Upper lobe of left lung (tissue), 6 donors: ENCODE results near the gene TSPAN11. TPM values are rescaled to one million over a fixed set of nuclear protein-coding genes. Genes with fewer than 3 reads are reported as not detected.

Source experiments
- ATAC-seq, 2 donors: fragments of 200-7000 bp; cut with Tn5 transposase; one replicate each; pipeline ENCODE4 v1.9.1; 2022; ENCODE audit warnings: mild to moderate bottlenecking in 2 of 2, moderate library complexity in 2 of 2; ENCODE audit not compliant: low FRiP score in 2 of 2
- DNase-seq, 2 donors: peaks; one replicate each; pipeline ENCODE4 v3.0.0-alpha.2; 2019 to 2020
- H3K27ac ChIP-seq, 4 donors: fragments of 200-600 bp; sonication (generic); one replicate each; pipeline ENCODE4 v1.5.1; 2016 to 2019
- H3K27me3 ChIP-seq, 4 donors: fragments of 200-600 bp; sonication (generic); one replicate each; pipeline ENCODE4 v1.5.1; 2017 to 2019
- H3K36me3 ChIP-seq, 4 donors: fragments of 200-600 bp; sonication (generic); one replicate each; pipeline ENCODE4 v1.5.1; 2016 to 2019
- H3K4me1 ChIP-seq, 4 donors: fragments of 200-600 bp; sonication (generic); one replicate each; pipeline ENCODE4 v1.5.1; 2018 to 2019
- H3K4me3 ChIP-seq, 4 donors: fragments of 200-600 bp; sonication (generic); one replicate each; pipeline ENCODE4 v1.5.1; 2017 to 2019; ENCODE audit warnings: mild to moderate bottlenecking in 2 of 4, moderate library complexity in 1 of 4
- H3K9me3 ChIP-seq, 4 donors: fragments of 200-600 bp; sonication (generic); one replicate each; pipeline ENCODE4 v1.5.1; 2018 to 2019
- EP300 ChIP-seq, 4 donors: sonication (generic); formaldehyde crosslinking; IDR thresholded peaks; one replicate each; pipeline ENCODE4 v1.5.1; 2017; ENCODE audit warnings: antibody characterized with exemption in 4 of 4, control low read depth in 2 of 4
- POLR2A ChIP-seq, 4 donors: fragments of 450-650 bp; IDR thresholded peaks; one replicate each; pipeline ENCODE4 v1.5.1; 2016 to 2017; ENCODE audit warnings: antibody characterized with exemption in 4 of 4, mild to moderate bottlenecking in 2 of 4
- POLR2AphosphoS5 ChIP-seq, 2 donors: sonication (generic); formaldehyde crosslinking; IDR thresholded peaks; one replicate each; pipeline ENCODE4 v1.5.1; 2017; ENCODE audit warnings: antibody characterized with exemption in 2 of 2
- WGBS, 2 donors: methylation state at CpG; one replicate each; pipeline ENCODE4 v1.1.5; 2017 to 2018; 5-methylcytosine and 5-hydroxymethylcytosine counted together
- total RNA-seq, 6 donors: library from RNA; depleted of rRNA in 4 of 6; stranded (reverse); fragments of >200 nt in 4 of 6; gene quantifications; one replicate each; pipeline versions ENCODE4 v1.1.0 to v1.2.1, GENCODE V29; 2016 to 2021
- TF ChIP-seq, protein P1 (sequence below), 6 experiments: fragments of 450-650 bp in 4 of 6; fragments of 200-600 bp in 2 of 6; sonication (generic) in 2 of 6; IDR thresholded peaks; one replicate each; pipeline ENCODE4 v1.5.1; 2016 to 2019; ENCODE audit warnings: antibody characterized with exemption in 6 of 6
- donor health status: DM: no; HTN: no; CAD: no; lungs with moderate emphysema.
- donor health status: DM: no; HTN: yes; CAD: no; lungs with severe emphysema.

Gene TSPAN11
- total RNA-seq, 6 donors from 2014 or later: 1.0 to 9.7 (median 3.5) TPM

DNA sequence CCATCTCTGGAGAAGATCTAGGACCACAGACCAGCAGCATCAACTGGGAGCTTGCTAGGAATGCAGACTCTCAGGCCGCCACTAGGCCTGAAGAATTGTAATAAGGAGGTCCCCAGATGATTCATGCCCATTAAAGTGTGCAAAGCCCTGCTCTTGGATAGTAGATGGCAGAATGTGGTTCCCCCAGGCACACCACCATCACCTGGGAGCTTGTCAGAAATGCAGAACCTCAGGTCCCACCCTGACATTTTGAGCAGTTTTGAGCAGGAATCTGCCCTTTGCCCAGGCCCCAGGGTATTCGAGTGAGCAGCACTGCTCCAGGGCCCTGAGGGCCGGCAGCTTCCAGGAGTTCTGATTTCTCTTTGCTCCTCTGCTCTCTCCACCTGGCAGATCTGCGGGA is 64.9 kb downstream of the TSPAN11 start:
- H3K27me3 ChIP-seq: no peaks in the 10 kb centered on the region
- H3K4me1 ChIP-seq: peaks cover 0 to 5% (median 4%) of the 10 kb centered on the region in 4 donors
- H3K9me3 ChIP-seq: no peaks in the 10 kb centered on the region
- no peak for DNase-seq
- no peak overlapping the region for H3K4me3 ChIP-seq
- 91 to 100% methylated on average over 4 of the region's 4 CpGs for WGBS, 2 donors
- H3K36me3 ChIP-seq: no peaks in the 10 kb centered on the region
- TF ChIP-seq POLR2AphosphoS5 (IDR thresholded peaks at IDR 0.05) (no peak), EP300 (IDR thresholded peaks at IDR 0.05) (no peak), POLR2A (IDR thresholded peaks at IDR 0.05) (no peak)
- TF ChIP-seq, protein P1, sequence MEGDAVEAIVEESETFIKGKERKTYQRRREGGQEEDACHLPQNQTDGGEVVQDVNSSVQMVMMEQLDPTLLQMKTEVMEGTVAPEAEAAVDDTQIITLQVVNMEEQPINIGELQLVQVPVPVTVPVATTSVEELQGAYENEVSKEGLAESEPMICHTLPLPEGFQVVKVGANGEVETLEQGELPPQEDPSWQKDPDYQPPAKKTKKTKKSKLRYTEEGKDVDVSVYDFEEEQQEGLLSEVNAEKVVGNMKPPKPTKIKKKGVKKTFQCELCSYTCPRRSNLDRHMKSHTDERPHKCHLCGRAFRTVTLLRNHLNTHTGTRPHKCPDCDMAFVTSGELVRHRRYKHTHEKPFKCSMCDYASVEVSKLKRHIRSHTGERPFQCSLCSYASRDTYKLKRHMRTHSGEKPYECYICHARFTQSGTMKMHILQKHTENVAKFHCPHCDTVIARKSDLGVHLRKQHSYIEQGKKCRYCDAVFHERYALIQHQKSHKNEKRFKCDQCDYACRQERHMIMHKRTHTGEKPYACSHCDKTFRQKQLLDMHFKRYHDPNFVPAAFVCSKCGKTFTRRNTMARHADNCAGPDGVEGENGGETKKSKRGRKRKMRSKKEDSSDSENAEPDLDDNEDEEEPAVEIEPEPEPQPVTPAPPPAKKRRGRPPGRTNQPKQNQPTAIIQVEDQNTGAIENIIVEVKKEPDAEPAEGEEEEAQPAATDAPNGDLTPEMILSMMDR (IDR thresholded peaks at IDR 0.05): no peak
- ATAC-seq: no peak
- no peak overlapping the region for H3K27ac ChIP-seq

DNA sequence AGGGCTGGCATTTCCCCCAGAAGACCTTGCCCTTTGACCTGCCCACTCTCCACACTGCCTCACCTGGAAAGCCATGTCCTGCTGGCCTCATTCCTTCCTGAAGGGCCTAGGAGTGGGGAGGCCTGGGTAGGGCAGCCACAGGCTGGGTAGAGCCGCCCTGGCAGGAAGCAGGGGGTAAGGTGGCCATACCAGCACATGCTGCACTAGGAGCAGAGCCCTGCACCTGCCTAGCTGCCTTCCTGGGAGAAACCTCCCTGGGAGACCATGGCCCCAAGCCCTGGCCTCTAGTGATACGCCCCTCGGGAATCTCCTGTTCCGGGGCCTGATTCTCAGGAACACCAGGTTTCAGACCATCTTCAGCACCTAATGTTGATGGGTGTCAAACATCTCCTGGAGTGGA is 65.8 kb downstream of the TSPAN11 start:
- TF ChIP-seq EP300 (IDR thresholded peaks at IDR 0.05) (no peak), POLR2AphosphoS5 (IDR thresholded peaks at IDR 0.05) (no peak), POLR2A (IDR thresholded peaks at IDR 0.05) (no peak)
- TF ChIP-seq, protein P1 (IDR thresholded peaks at IDR 0.05): no peak
- Histone ChIP-seq H3K4me1 (peaks cover 0 to 5% (median 4%) of the 10 kb centered on the region in 4 donors), H3K4me3 (no peak overlapping the region), H3K9me3 (no peaks in the 10 kb centered on the region), H3K27ac (no peak overlapping the region), H3K36me3 (no peaks in the 10 kb centered on the region), H3K27me3 (no peaks in the 10 kb centered on the region)
- ATAC-seq (no peak), DNase-seq (no peak)
- WGBS, 2 donors: 94% methylated on average over 4 of the region's 4 CpGs; no CpG with 5 or more reads in 1 of the 2 donors

DNA sequence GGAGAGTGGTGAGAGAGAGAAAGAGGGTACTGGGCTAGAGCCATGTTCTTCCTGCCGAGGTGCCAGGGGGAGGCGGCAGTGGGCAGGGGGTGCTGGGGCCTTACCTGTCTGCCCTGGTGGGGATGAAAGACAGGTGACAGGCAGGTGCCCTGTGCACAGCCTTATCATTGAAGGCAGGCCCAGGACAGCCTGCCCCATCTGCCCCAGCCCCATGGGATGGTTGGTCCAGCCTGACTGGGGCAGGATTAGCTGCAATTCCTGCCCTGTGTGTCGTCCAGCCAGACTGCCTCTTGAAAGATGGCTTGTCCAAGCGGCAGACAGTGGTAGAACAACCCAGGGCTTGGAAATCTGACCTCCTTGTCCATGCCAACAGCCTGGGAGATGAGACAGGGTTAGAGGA is 67.2 kb downstream of the TSPAN11 start:
- WGBS, 2 donors: 86 to 95% methylated on average over 2 to 4 of the region's 4 CpGs
- no peak for DNase-seq
- Histone ChIP-seq H3K4me3 (no peak overlapping the region), H3K27ac (no peak overlapping the region), H3K4me1 (peaks cover 0 to 5% (median 4%) of the 10 kb centered on the region in 4 donors), H3K27me3 (no peaks in the 10 kb centered on the region), H3K36me3 (no peaks in the 10 kb centered on the region), H3K9me3 (no peaks in the 10 kb centered on the region)
- ATAC-seq: no peak
- TF ChIP-seq, protein P1 (IDR thresholded peaks at IDR 0.05): no peak
- TF ChIP-seq POLR2A (IDR thresholded peaks at IDR 0.05) (no peak), POLR2AphosphoS5 (IDR thresholded peaks at IDR 0.05) (no peak), EP300 (IDR thresholded peaks at IDR 0.05) (no peak)

DNA sequence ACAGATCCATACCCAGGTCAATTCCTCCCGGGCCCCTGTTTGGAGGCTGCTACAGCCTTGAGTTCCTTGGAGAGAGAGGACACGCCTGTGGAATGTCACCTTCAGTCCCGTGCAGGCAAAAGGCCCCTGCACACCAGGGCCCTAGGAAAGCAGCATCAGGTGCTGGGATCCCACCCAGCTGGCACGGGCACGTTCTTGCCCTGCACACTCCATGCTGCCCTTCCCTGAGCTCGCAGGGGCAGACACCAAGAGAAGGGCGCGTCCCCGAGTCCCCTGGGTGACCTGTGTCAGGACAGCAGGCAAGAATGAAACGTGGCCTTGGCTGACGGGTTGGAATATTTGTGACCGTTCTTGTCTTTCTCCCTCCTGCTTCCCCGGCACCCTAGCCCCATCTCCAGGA is 67.7 kb downstream of the TSPAN11 start:
- H3K27ac ChIP-seq: no peak overlapping the region
- no peak for TF ChIP-seq POLR2A (IDR thresholded peaks at IDR 0.05)
- TF ChIP-seq, protein P1 (IDR thresholded peaks at IDR 0.05): no peak
- no peak for TF ChIP-seq POLR2AphosphoS5 (IDR thresholded peaks at IDR 0.05)
- no peak for TF ChIP-seq EP300 (IDR thresholded peaks at IDR 0.05)
- no peaks in the 10 kb centered on the region for H3K36me3 ChIP-seq
- no peaks in the 10 kb centered on the region for H3K9me3 ChIP-seq
- no peaks in the 10 kb centered on the region for H3K27me3 ChIP-seq
- DNase-seq (no peak), ATAC-seq (no peak)
- WGBS, 2 donors: 86 to 98% methylated on average over 4 to 13 of the region's 13 CpGs
- H3K4me1 ChIP-seq: peaks cover 0 to under 1% (median under 1%) of the 10 kb centered on the region in 4 donors
- no peak overlapping the region for H3K4me3 ChIP-seq

DNA sequence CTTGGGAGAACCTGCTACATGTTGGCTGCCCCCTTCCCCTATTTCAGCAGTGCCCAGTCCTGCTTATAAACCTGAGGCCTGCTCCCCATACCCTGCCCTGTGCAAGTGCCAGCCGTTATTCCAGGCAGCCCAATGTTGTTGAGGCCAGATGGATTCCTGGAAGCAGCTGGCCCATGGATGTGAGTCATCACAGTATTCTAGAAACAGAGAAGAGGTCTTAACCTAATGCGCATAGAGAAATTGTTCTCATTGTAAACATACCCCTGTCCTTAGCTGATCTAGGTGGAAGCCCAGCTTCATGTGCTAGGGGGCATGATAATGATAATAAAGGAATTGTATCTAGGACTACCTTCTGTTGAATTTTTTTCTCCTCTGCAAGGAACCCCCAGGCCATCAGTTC is 69.7 kb downstream of the TSPAN11 start:
- Histone ChIP-seq H3K4me3 (no peak overlapping the region), H3K27me3 (no peaks in the 10 kb centered on the region), H3K36me3 (no peaks in the 10 kb centered on the region), H3K9me3 (no peaks in the 10 kb centered on the region), H3K27ac (no peak overlapping the region), H3K4me1 (no peaks in the 10 kb centered on the region)
- TF ChIP-seq POLR2AphosphoS5 (IDR thresholded peaks at IDR 0.05) (no peak), POLR2A (IDR thresholded peaks at IDR 0.05) (no peak), EP300 (IDR thresholded peaks at IDR 0.05) (no peak)
- TF ChIP-seq, protein P1 (IDR thresholded peaks at IDR 0.05): no peak
- DNase-seq: no peak
- WGBS, 2 donors: 86 to 98% methylated on average over 2 of the region's 2 CpGs
- no peak for ATAC-seq
